NCI-H1092 treated with DMSO at 0.1 percent for 48 hours (cell line): ENCODE results near the gene WNT9A.
A peak's percentile ranks its signal among the peaks of the same experiment; 100 is the strongest.
"Not testable (repeated sequence)": the region's sequence is repeated elsewhere in the genome, so short reads cannot be mapped to it uniquely, and the experiment has no call there.

ENCODE experiments used
- DNase-seq: peaks from one replicate; lab custom pipeline; 2025; lab: John Stamatoyannopoulos, UW

The WNT9A gene

GRCh38 chr1:227947676-227948492, at the start of gene WNT9A:
Gene WNT9A (minus strand): TSS chr1:227947932. CDS start chr1:227947887, 45 bp downstream.
- DNase-seq, result peak; percentile 69

GRCh38 chr1:227996187-227996950, 48.6 kb upstream of the WNT9A start:
- no peak for DNase-seq

- DNase-seq, result no peak
Observed at GRCh38 chr1:227994632-227995300, 47.0 kb upstream of the WNT9A start.

GRCh38 chr1:227987181-227987580, 39.4 kb upstream of the WNT9A start:
- no peak for DNase-seq

- not testable (repeated sequence) for DNase-seq
Observed at GRCh38 chr1:227975583-227976283, 28.0 kb upstream of the WNT9A start.

GRCh38 chr1:227973724-227974288, 26.1 kb upstream of the WNT9A start:
- not testable (repeated sequence) for DNase-seq

- DNase-seq, result not testable (repeated sequence)
Observed at GRCh38 chr1:227972843-227973374, 25.2 kb upstream of the WNT9A start.

GRCh38 chr1:227972283-227972679, 24.5 kb upstream of the WNT9A start:
- not testable (repeated sequence) for DNase-seq

GRCh38 chr1:227971643-227972282, 24.0 kb upstream of the WNT9A start:
- not testable (repeated sequence) for DNase-seq

GRCh38 chr1:227971216-227971615, 23.5 kb upstream of the WNT9A start:
- DNase-seq, result not testable (repeated sequence)

GRCh38 chr1:227970076-227970995, 22.6 kb upstream of the WNT9A start:
- not testable (repeated sequence) for DNase-seq

- not testable (repeated sequence) for DNase-seq
Observed at GRCh38 chr1:227967815-227968214, 20.1 kb upstream of the WNT9A start.

- not testable (repeated sequence) for DNase-seq
Observed at GRCh38 chr1:227966733-227967132, 19.0 kb upstream of the WNT9A start.

GRCh38 chr1:227961651-227962466, 14.1 kb upstream of the WNT9A start:
- no peak for DNase-seq

- DNase-seq, result no peak
Observed at GRCh38 chr1:227959325-227959860, 11.7 kb upstream of the WNT9A start.

- DNase-seq, result no peak
Observed at GRCh38 chr1:227958617-227959324, 11.0 kb upstream of the WNT9A start.

GRCh38 chr1:227955808-227956207, 8.1 kb upstream of the WNT9A start:
- no peak for DNase-seq
